PFSK-1 (cell line): ENCODE measurements around the gene ATP8B2.

Experiments used
- POLR2AphosphoS5 ChIP-seq: IDR thresholded peaks from 2 replicates; pipeline ENCODE4 v1.6.1; 2012; ENCODE audit warnings: low read depth, mild to moderate bottlenecking, control low read depth, low read length, moderate library complexity
- REST ChIP-seq, 2 experiments: IDR thresholded peaks; 2 replicates each; pipeline versions ENCODE4 v1.6.1 to v1.8.0; 2011 to 2012; ENCODE audit warnings: low read depth in 2 of 2, low read length in 2 of 2, control low read depth in 1 of 2, inconsistent platforms in 1 of 2, mild to moderate bottlenecking in 1 of 2, moderate library complexity in 1 of 2; ENCODE audit not compliant: insufficient read depth in 1 of 2
- SIN3A ChIP-seq: IDR thresholded peaks from 2 replicates; pipeline ENCODE4 v1.6.1; 2012; ENCODE audit warnings: mild to moderate bottlenecking, low read length, moderate library complexity, borderline replicate concordance; ENCODE audit not compliant: insufficient read depth
- TAF1 ChIP-seq: IDR thresholded peaks from 2 replicates; pipeline ENCODE4 v1.6.1; 2012; ENCODE audit warnings: low read length, control low read depth, borderline replicate concordance; ENCODE audit not compliant: insufficient read depth

GRCh38 chr1:154348429-154349076 lies 23.2 kb downstream of the ATP8B2 start:
- no peak for TF ChIP-seq POLR2AphosphoS5
- no peak for TF ChIP-seq REST (IDR thresholded peaks at IDR 0.05; ENCODE audit: insufficient read depth in 1 of 2, low read depth in 2 of 2, low read length in 2 of 2)
- no peak for TF ChIP-seq TAF1
- TF ChIP-seq SIN3A = no peak
